GM08714 (cell line): ENCODE measurements around the gene OR4D6.
"Not testable (repeated sequence)": the region's sequence is repeated elsewhere in the genome, so short reads cannot be mapped to it uniquely, and the experiment has no call there.

Source experiments
- H3K4me3 ChIP-seq: fragments of 200-500 bp; sonication (Bioruptor generic); 2 replicates; pipeline ENCODE4 v1.5.1; 2014; ENCODE audit warnings: mild to moderate bottlenecking, low read length, inconsistent platforms
- ZNF274 ChIP-seq: IDR thresholded peaks from 2 replicates; pipeline ENCODE4 v1.6.1; 2012; ENCODE audit warnings: mild to moderate bottlenecking, low read depth, low read length

The OR4D6 gene

GRCh38 chr11:59456661-59457060, at the start of gene OR4D6:
OR4D6 (plus strand) TSS chr11:59456961; CDS start chr11:59456961, 0 bp downstream.
- no peak within 1 kb of the TSS for H3K4me3 ChIP-seq
- no peak for TF ChIP-seq ZNF274

- no peak for TF ChIP-seq ZNF274
- H3K4me3 ChIP-seq, result no peak overlapping the region
These were observed 43.1 kb upstream of the OR4D6 start for GRCh38 chr11:59413646-59414045.

- no peak overlapping the region for H3K4me3 ChIP-seq
- TF ChIP-seq ZNF274, result no peak
These were observed 41.6 kb upstream of the OR4D6 start for GRCh38 chr11:59415111-59415510.

- TF ChIP-seq ZNF274, result no peak
- H3K4me3 ChIP-seq, result no peak overlapping the region
These were observed 40.1 kb upstream of the OR4D6 start for GRCh38 chr11:59416613-59417012.

GRCh38 chr11:59417023-59417422, 39.7 kb upstream of the OR4D6 start:
- TF ChIP-seq ZNF274, result no peak
- H3K4me3 ChIP-seq, result no peak overlapping the region

DNA sequence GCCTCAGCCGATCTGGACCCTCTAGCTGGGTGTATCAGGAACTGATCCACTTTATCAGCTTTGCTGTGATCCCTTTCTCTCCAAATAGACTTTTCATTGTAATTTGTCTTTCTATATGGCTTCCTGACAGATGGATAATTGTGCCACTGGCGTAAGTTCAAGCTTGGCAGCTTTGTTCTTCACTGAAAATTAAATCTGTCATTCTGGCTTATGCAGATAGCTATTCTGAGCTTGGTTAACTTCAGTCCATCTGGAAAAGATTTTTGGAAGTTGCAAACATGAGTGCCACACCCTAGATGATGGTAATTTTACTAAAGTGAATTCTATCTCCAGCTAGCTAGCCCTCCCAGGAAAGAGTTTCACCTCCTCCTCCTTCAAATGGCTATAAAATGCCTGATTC, 38.6 kb upstream of the OR4D6 start:
- no peak for TF ChIP-seq ZNF274
- no peak overlapping the region for H3K4me3 ChIP-seq

DNA sequence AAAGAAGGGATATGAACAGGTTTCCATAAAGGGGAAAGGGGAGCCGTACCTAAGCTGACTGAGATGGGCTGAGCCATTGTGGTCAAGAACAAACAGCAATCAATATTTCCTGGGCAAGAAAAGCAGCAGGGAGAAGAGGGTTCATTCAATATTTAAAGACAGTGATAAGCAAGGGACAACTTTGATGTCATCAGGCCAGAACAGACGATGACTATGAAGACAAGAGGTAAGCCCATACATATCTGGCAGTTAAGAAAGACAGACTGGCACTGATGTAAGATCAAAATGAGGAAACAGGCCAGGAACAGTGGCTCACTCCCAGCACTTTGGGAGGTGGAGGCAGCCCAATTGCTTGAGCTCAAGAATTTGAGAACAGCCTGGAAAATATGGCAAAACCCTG, 32.9 kb upstream of the OR4D6 start:
- no peak overlapping the region for H3K4me3 ChIP-seq
- TF ChIP-seq ZNF274, result no peak

- no peak overlapping the region for H3K4me3 ChIP-seq
- no peak for TF ChIP-seq ZNF274
These were observed 31.6 kb upstream of the OR4D6 start for GRCh38 chr11:59425131-59425530.

- no peak for TF ChIP-seq ZNF274
- no peak within 1 kb of the TSS for H3K4me3 ChIP-seq
These were observed 30.2 kb upstream of the OR4D6 start, which contains the start of gene OR5A2 for GRCh38 chr11:59426361-59427067. OR5A2 (minus strand) TSS chr11:59426413; CDS start chr11:59422953, 3,460 bp downstream.

- H3K4me3 ChIP-seq, result no peak overlapping the region
- no peak for TF ChIP-seq ZNF274
These were observed 29.7 kb upstream of the OR4D6 start for GRCh38 chr11:59427068-59427382.

DNA sequence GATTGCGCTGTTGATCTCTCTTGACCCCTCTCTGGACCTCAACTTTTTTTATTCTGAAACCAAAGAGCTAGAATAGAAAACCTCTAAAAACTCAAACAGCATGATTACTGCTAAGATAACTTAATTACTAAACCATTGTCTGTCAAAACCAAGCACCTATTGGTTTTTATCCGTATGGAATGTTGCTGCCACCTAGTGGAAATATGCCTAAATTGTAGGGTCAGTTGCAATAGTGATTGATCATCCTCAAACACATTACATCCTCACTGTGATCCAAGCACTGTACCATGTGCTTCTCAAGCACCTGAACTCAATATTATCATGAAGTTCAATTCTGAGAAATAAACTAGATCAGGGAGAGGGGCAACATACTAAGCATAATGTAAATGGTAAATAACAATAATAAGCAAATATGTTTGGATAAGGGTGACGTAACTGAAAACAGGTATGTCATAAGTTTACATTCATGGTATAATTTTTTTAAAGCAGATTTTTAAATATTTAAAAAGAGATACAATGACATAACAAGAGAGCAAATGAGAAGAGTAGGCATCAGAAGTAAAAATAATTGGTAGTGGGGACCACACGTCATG, 26.7 kb upstream of the OR4D6 start:
- TF ChIP-seq ZNF274, result no peak
- H3K4me3 ChIP-seq, result no peak overlapping the region

DNA sequence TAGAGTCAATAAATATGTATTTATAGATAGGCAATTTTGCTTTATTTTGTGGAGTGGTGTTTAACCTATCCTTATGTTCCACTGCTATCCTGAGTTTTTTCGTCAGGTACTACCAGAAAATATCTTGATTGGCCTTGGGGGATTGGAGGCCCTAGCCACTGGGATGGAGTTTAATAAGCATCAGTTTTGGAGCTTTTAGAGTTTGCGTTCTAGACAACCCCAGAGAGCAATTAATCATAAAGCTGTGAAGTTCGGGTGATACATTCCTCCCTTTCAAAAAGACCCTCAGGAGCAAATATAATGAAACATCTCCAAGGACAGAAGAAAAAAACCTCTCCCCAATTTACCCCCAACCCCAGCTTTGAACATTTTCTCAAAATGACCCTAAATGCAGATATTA, 20.6 kb upstream of the OR4D6 start, which contains the start of gene OR5A1:
OR5A1 (plus strand) TSS at position 301 of the 400 bp plus-strand sequence. CDS start 6,700 bp downstream, outside the sequence.
- no peak within 1 kb of the TSS for H3K4me3 ChIP-seq
- no peak for TF ChIP-seq ZNF274

GRCh38 chr11:59437770-59438169, 19.0 kb upstream of the OR4D6 start:
- no peak overlapping the region for H3K4me3 ChIP-seq
- TF ChIP-seq ZNF274, result no peak

DNA sequence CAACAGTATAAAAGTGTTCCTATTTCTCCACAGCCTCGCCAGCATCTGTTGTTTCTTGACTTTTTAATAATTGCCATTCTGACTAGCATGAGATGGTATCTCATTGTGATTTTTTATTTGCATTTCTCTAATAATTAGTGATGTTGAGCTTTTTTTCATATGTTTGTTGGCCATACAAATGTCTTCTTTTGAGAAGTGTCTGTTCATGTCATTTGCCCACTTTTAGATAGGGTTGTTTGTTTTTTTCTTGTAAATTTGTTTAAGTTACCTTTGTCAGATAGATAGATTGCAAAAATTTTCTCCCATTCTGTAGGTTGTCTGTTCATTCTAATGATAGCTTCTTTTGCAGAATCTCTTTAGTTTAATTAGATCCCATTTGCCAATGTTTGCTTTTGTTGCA, 11.1 kb upstream of the OR4D6 start:
- H3K4me3 ChIP-seq, result not testable (repeated sequence)

DNA sequence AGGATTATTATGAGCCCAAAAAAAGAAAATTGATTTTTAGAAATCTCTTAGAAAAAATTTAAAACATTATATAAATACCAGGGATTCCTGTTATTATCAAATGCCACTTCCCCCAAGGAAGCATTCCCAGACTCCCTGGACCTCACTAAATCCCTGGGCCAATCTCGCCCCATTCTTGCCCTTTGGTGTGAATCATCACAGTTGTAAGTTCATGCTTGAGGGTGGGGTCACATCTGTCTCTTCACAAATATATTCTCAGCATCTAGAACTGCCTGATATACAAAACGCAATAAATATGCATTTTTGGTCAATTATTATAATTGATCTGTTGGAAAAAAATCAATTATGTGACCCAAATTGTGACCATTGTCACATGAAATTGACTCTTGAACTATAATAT, 8.3 kb upstream of the OR4D6 start:
- TF ChIP-seq ZNF274, result no peak
- H3K4me3 ChIP-seq, result no peak overlapping the region

DNA sequence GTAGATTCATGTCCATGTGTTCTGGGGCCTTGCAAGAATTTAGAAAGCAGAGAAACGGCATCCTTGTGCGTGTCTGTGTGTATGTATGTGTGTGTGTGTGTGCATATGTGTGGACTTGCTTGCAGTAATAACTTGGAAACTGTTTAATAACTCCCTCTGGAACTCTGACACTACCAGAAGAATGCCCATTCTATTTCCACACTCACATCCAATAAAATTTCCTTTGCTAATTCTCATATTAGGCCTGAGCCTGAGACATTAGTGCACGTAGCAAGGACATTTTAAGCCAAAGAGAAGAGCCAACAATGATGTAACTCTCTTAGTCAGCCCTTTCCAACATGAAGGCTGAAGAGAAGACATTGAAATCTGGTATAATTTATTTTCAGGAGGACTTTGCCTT, 3.2 kb downstream of the OR4D6 start:
- no peak overlapping the region for H3K4me3 ChIP-seq
- no peak for TF ChIP-seq ZNF274

- H3K4me3 ChIP-seq, result no peak overlapping the region
- no peak for TF ChIP-seq ZNF274
These were observed 6.5 kb downstream of the OR4D6 start for GRCh38 chr11:59463190-59463641.
